Posterior vena cava (tissue), 2 donors: ENCODE measurements around the gene PHOX2A. TPM values are rescaled to one million over a fixed set of nuclear protein-coding genes. Genes with fewer than 3 reads are reported as not detected.
"Not testable (repeated sequence)": the region's sequence is repeated elsewhere in the genome, so short reads cannot be mapped to it uniquely, and the experiment has no call there.

Source experiments
- DNase-seq: peaks from one replicate; pipeline ENCODE4 v3.0.0-alpha.2; 2020; ENCODE audit warnings: low spot score
- intact Hi-C, 2 donors: fragments of 100-400 bp; cut with DNase I; formaldehyde crosslinking; loops; one replicate each; pipeline versions ENCODE4 v1.14.1 to v1.14.2; 2022 to 2023
- total RNA-seq, 2 donors: library from RNA; stranded (reverse); fragmentation: NEBNext Ultra II Directional; extraction: Animal tissue kit (Norgen Biotek cat#: 25700); gene quantifications; one replicate each; pipeline ENCODE4 v1.2.1, GENCODE V29; 2021
- donor health status: DM: yes; HTN: yes; CAD: no.
- donor health status: DM: yes; HTN: yes; CAD: no.

Gene PHOX2A
- total RNA-seq, 2 donors from 2014 or later: not detected

- DNase-seq: no peak
- intact Hi-C loops: no loop called here
Measured at GRCh38 chr11:72204886-72205285, 39.1 kb downstream of the PHOX2A start.

GRCh38 chr11:72203163-72203562, 40.8 kb downstream of the PHOX2A start:
- DNase-seq: no peak

GRCh38 chr11:72202571-72202970, 41.4 kb downstream of the PHOX2A start:
- intact Hi-C loops: no loop called here
- DNase-seq: no peak

More at GRCh38 chr11:72203163-72203562, 40.8 kb downstream of the PHOX2A start:
- intact Hi-C loops: no loop called here

- intact Hi-C loops, DNase-seq: not testable (repeated sequence)
Measured at GRCh38 chr11:72201445-72201844, 42.5 kb downstream of the PHOX2A start.

GRCh38 chr11:72195518-72196270, 48.3 kb downstream of the PHOX2A start:
- intact Hi-C loops: no loop called here
- no peak for DNase-seq

GRCh38 chr11:72191961-72192381, 52.0 kb downstream of the PHOX2A start, which contains the start of gene FOLR1:
Gene FOLR1 (plus strand): TSS chr11:72192140. CDS start chr11:72192174, 34 bp downstream.
- intact Hi-C loops: no loop called here

GRCh38 chr11:72190631-72191071, 53.3 kb downstream of the PHOX2A start:
- intact Hi-C loops: no loop called here
- DNase-seq: no peak

More at GRCh38 chr11:72191961-72192381, 52.0 kb downstream of the PHOX2A start, which contains the start of gene FOLR1:
- no peak for DNase-seq

- DNase-seq: no peak
- intact Hi-C loops: no loop called here
Measured at GRCh38 chr11:72189455-72190250, 54.3 kb downstream of the PHOX2A start.

Other genes with a start within 250 kb of the PHOX2A start
- gene IL18BP, start 245.3 kb downstream of the PHOX2A start, total RNA-seq: 10 to 100 TPM; 11.3 to 13.0 TPM
- gene NUMA1, start 163.6 kb downstream of the PHOX2A start, total RNA-seq: 100 to 1,000 TPM; 129 to 143 TPM
- 1 to 10 TPM; 6.0 to 6.9 TPM for gene LRRC51, start 163.3 kb downstream of the PHOX2A start, total RNA-seq
- gene LAMTOR1, start 140.9 kb downstream of the PHOX2A start, total RNA-seq: 10 to 100 TPM; 63.3 to 73.7 TPM
- not detected for gene TOMT, start 138.3 kb downstream of the PHOX2A start, total RNA-seq
- gene ANAPC15, start 131.5 kb downstream of the PHOX2A start, total RNA-seq: 10 to 100 TPM; 34.6 to 35.8 TPM
- gene FOLR3, start 108.5 kb downstream of the PHOX2A start, total RNA-seq: 1 to 10 TPM in 1 of 2 donors, under 1 TPM in 1; 0.74 to 3.6 TPM
- not detected for gene FOLR1, start 52.0 kb downstream of the PHOX2A start, total RNA-seq
- gene FOLR2, start 27.4 kb downstream of the PHOX2A start, total RNA-seq: 10 to 100 TPM; 16.2 to 66.4 TPM
- gene INPPL1, start 19.4 kb downstream of the PHOX2A start, total RNA-seq: 100 to 1,000 TPM; 108 to 110 TPM
- 10 to 100 TPM; 18.1 to 19.4 TPM for gene CLPB, start 190.4 kb upstream of the PHOX2A start, total RNA-seq